NCI-H82 treated with DMSO at 0.1 percent for 48 hours (cell line): ENCODE measurements around the gene UBL4A.
"Not testable (repeated sequence)": the region's sequence is repeated elsewhere in the genome, so short reads cannot be mapped to it uniquely, and the experiment has no call there.

ENCODE experiments used
- DNase-seq: peaks from one replicate; lab custom pipeline; 2025; ENCODE audit not compliant: unreplicated experiment; lab: John Stamatoyannopoulos, UW

The UBL4A gene

DNA sequence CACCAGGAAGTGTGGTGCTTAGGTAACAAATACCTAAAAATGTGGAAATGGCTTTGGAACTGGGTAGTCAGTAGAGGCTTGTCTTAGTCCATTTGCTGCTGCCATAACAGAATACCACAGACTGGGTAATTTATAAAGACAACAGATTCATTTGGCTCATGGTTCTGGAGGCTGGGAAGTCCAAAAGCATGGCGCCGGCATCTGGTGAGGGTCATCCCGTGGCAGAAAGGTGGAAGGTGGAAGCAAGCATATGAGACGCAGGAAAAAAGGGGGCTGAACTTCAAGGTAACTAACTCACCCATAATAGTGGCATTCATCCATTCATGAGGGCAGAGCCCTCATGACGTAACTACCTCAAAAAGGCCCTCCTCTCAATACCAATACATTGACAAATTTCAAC, 23.0 kb upstream of the UBL4A start:
- DNase-seq = no peak

DNA sequence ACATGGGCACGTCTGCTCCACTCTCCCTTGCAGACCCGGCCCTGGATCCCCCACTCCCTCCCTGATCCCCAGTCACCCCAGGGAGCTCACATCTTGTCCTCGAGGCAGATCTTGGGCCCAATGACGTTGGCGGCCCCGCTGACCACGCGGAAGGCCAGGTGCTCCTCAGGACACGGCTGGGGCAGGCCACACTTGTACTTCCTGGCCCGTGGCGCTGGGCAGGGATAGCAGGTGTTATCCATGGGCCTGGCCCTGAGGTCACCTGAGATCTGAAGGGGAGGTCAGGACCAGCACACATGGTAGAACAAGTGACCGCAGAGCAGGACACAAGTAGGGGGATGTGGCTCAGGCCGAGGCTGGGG, 21.9 kb upstream of the UBL4A start:
- no peak for DNase-seq

DNA sequence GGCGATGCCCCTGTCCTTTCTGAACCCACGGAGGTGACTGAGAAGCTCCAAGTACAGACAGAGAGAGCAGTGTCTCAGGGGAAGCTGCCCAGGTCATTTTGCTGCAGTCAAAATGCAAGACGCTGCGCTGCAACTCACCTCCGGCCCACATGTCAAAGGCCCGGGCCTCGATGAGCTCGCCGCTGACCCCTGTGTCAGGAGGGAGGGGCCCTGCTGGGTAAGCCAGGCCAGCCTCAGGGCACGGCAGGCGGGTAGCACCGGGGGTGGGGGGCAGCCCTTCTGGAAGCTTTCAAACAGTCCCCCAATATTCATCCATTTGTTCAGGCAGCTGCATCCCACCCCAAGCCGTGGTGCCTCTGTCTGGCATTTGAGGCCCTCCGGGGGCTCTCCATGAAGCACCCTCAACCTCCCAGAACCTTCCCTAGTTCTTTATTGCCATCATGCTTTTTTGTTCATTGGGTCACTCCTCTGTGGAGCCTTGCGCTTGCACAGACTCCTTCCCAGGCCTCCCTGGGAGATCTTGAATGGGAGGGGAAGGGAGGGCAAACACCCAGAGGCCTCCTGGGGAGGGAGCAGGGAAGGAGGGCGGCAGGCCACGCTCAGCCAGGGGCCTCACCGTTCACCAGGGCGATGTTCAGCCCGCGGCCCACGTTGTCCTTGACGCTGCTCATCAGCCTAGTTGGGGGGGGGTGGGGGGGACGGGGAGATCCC, 21.4 kb upstream of the UBL4A start:
- DNase-seq = no peak

DNA sequence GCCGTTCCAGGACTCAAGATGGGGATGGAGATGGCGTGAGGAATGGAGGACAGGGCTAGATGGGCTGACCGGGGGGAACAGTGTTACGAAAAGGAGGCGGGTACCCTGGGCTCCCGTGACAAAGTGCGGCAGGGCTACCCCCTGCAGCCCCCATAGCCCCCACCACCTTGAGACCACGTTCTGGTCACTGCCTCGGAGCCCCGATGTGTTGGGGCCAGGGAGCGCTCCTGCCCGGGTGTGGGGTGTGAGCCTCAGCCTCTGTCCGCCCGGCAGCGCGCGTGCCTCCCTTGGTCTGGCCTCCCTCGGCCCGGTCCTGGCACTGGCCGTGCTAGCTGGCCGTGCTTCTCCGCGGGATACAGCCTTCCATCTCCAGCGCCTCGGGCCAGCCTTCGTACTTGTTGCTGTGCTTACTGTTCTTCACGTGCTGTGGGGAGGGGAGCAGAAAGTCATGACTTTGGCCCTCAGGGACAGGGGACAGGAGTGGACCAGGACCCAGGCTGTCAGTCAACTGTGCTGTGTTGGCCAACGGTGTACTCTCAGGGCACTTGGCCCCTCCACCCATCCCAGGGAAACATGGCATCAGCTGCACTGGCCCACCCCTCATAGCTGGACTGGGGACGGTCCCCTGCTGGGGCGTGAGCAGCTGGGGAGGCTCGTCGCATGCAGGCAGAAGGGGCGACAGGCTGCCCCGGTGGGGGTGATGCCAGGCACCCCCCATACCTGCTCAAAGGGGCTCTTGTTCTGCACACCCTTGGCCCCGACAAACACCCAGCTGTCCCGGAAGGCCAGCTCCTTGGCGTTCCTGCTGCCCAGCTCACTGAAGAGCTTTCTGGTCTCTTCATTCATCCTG, 20.3 kb upstream of the UBL4A start:
- no peak for DNase-seq

DNA sequence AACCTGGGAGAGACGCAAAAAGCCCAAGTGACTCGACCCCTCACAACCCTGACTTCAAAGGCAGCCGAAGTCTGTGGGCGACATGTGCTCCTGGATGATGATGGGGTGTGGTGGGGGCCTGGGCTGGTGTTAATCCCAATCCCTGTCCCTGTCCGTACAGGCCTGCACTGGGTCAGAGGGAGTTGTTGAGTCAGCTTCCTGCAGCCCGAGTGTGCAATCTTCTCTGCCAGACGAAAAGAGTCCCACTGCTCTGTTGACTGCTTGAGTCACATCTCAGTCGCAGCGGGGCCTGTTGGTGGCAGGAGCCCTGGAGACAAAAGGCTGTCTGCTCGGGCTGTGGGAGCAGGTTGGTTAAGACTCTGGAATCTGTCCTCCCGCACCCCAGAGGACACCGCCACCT, 19.3 kb upstream of the UBL4A start:
- no peak for DNase-seq

DNA sequence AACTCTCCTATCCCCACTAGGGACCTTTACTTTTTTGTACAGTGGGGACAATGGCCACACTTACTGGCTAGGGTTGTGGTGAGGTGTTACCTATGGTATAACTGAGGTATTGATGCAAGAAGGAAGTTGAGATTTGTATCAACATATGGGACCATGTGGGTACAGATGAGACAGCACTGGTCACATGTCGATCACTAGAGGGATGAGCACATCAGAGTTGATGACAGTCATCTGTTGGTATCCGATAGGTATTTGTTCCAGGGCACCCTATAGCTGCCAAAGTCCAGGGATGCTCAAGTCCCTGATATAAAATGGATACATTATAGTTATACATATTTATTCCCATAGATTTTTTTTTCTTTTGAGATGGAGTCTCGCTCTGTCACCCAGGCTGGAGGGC, 16.6 kb upstream of the UBL4A start:
- no peak for DNase-seq

DNA sequence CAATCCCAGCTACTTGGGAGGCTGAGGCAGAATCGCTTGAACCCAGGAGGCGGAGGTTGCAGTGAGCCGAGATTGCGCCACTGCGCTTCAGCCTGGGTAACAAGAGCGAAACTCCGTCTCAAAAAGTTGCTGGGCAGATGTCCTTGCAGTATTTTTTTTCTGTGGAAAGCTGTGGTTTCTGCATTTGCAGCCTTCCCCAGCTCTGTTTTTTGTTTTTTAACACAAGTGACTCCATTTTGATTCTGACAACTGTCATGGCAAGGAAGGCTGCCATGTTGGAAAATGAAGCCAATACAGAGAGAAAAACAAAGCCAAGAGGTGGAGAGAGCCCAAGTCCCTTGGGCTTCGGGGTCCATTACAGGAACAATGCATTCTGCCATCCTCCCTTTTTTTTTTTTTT, 15.7 kb upstream of the UBL4A start:
- no peak for DNase-seq

DNA sequence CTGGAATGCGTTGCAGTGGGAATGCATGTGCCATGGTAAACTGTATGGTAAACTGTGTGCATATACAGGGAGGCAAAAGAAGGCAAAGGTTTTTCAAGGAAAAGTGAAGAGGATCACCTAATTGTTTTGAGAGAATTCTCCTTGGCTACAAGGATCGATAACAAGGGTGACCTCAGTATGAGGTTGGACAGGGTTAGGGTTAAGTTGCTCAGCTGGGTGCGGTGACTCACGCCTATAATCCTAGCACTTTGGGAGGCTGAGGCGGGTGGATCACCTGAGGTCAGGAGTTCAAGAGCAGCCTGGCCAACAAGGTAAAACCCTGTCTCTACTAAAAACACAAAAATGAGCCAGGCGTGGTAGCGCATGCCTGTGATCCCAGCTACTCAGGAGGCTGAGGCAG, 15.0 kb upstream of the UBL4A start:
- DNase-seq = not testable (repeated sequence)

DNA sequence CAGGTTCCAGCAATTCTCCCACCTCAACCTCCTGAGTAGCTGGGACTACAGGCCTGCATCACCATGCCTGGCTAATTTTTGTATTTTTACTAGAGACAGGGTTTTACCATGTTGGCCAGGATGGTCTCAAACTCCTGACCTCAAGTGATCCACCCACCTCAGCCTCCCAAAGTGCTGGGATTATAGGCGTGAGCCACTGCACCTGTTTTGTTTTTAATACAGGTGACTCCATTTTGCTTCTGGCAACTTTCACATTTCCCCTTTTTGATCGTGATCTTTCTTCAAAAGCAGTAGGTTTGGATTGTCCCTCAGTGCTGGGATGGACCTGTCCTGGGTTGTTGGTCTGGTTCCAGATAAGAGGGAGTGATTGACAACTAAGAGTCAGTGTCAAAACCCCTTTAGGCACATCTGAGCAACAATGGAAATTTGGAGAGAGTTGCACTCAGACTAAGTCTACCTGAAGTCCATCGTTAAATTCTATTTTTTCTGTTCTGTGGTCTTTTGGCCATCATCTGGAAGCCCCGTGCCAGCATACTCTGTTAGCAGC, 10.2 kb upstream of the UBL4A start:
- DNase-seq = not testable (repeated sequence)

DNA sequence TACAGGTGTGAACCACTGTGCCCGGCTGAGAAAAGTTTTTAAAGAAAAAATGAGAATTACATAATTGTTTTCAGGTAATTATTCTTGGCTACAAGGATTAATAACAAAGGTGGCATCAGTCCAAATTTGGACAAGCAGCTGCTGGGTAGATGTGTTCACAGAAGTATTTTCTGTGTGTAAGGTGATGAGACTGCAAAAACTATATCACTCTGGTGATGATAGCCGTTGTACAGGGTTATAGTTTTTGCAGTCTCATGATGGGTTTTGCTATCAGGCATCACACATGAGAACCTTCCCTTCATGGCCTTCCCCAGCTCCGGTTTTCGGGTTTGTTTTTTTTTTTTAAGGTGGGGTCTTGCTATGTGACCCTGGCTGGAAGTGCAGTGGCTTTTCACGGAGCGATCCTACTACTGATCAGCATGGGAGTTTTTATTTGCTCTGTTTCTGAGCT, 9.1 kb upstream of the UBL4A start:
- DNase-seq = no peak

DNA sequence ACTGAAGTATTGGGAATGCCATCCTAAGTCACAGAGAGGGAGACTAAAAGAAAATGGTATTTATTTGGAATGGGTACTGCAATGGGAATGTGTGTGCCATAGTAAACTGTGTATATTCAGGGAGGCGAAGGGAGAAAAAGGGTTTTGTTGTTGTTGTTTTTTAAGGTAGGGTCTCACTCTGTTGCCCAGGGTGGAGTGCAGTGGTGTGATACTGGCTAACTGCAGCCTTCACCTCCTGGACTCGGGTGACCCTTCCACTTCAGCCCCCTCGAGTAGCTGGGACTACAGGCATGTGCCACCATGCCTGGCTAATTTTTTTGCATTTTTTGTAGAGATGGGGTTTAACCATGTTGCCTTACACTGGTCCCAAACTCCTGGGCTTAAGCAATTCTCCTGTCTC, 8.3 kb upstream of the UBL4A start:
- no peak for DNase-seq

DNA sequence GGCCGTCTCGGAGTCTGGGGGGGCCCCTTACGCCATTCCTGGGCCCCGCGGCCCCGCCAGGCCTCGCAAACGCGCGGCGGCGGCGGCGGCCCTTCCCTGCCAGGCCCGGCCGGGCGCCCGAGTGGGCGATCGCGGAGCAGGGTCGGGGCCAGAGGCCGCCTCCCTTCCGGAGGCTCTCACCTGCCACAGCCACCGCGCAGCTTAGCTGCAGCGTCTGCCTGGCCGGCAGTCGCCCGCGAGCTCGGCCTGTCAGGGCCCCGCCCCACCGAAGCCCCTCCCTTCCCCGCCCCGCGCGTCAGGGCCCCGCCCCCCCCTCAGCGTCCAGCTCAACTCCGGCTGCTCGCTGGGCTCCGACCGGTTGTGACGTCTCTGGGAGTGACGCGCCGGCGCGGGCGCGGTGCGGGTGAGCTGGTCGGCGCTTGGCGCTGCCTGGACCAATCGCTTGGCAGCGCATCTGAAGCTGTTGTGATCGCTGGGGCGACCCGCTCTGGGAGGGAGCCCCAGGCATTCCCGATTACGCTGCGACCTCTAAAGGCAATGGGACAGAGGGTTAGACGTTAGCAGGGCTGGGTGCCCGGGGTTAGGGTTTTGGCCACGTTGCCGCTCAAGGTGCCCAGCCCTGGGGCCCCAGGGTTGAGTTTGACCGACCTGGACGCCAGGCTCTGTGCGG, 4.1 kb upstream of the UBL4A start, which contains the start of gene SLC10A3:
Gene SLC10A3 (minus strand): TSS at position 216 of the 670 bp plus-strand sequence. CDS start 1,689 bp downstream, outside the sequence.
- peak; percentile 76 for DNase-seq

DNA sequence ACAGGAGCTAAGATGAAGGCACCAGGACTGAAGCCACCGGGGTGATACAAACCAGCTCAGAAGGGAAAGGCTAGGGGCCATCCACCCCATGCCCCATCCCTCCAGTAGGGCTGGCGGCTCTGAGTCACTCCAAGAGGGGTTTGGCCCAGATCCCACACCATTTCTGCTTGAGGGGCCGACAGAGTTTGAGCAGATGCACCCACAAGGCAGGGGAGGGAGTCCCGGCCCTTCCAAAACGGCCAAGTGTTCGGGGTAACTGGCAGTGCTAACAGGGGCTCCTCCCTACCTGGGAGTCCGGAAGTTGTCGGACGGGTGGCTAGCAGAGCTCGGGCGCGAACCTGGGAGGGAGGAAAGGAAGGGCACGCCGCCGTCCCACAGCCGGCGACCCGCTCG, 3.6 kb upstream of the UBL4A start:
- DNase-seq = no peak

DNA sequence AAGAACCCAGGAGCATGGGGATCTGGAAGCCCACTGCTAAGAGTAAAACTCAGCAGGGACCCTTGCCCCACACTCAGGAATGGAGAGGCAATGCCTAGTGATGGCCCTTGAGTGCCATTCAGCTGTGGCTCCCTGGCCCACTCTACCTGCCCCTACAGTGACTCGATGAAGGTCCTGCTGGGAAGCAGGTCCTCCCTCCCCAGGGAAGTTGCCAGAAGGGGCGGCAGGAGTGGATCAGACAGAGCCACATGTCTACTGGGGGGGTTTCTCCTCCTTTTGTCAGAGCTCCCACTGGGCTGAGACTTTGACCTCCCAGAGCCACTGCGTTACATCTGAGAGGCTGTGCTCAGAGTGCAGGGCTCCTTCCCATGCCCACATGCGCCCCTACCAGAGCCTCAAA, 2.8 kb upstream of the UBL4A start:
- DNase-seq = no peak

DNA sequence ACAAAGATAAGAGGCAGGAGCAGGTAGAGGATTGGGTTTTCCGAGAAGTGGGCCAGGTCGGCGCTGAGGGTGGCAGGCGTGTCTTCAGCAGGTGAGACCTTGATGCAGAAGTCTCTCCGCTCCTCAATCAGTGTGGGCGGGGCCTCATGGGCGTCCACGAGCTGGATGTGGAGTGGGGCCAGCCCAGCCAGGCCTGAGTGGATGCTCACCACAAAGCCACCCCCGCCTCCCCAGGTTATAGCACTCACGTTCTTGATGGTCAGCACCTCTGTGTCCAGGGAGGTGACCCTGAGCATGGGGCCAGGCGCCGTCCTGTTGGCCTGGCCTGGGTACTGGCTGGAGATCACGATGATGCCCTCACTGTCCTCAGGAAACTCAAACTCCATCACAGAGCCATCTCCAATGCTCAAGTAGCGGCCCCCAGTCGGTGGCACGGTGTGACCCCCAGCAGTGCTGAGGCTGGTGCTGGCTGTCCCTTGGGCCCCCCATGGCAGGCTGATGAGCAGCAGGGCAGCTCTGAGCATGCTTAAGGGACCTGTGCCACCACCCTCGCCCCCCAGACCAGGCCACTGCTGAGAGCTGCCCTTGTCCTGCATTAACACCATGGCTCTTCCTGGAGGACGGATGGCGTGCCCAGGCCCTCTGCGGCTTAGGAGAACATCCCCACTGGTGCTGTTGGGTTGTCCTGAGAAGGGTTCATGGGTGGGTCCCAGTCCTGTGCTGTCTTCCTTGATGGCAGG, 2.1 kb upstream of the UBL4A start:
- DNase-seq = no peak

DNA sequence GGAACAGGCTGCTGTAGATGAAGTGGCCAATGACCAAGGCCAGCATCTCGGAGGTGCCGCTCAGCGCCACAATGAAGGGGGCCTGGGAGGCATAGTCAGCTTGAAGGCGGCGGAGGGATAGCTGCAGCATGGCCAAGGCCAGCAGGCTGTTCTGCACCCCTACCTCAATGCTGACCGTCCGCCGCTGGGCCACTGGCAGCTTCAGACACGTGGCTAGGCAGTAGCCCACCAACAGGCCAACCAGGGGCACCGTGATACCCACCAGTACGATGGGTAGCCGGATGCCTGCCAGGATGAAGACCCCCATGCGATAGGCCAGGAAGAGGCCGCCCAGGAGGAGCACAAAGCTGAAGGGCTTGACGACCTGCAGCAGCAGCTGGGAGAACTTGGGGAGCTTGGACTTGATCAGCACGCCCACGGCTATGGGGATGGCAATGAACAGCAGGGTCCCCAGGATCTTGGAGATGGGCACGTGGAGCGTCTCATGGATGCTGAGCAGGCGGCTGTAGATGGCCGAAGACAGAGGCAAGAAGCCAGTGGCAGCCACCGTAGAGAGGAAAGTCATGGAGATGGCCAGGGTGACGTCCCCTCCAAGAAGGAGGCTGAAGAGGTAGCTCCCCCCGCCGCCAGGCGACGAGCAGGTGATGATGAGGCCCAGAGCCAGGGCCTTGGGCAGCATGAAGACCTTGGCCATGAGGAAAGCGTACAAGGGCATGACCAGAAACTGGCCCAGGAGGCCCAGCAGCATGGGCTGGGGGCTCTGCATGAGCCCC, 1.3 kb upstream of the UBL4A start:
- DNase-seq = no peak

DNA sequence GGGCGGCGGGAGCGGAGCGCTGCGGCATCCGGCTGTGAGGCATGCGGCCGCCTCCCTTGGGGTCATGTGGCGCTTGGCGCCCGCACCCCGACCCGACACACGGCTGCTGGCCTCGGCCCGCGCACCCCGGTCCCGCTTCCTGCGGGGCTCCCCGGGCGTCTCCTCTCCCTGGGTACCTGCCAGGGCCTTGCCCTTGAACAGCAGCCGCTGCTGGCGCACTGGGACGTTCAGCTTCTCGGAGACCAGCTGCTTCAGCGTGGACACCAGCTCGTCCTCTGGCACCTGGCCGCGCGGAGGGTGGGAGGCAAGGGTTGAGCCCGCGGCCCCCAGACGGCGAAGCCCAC, 391 bp downstream of the UBL4A start:
- DNase-seq = no peak

DNA sequence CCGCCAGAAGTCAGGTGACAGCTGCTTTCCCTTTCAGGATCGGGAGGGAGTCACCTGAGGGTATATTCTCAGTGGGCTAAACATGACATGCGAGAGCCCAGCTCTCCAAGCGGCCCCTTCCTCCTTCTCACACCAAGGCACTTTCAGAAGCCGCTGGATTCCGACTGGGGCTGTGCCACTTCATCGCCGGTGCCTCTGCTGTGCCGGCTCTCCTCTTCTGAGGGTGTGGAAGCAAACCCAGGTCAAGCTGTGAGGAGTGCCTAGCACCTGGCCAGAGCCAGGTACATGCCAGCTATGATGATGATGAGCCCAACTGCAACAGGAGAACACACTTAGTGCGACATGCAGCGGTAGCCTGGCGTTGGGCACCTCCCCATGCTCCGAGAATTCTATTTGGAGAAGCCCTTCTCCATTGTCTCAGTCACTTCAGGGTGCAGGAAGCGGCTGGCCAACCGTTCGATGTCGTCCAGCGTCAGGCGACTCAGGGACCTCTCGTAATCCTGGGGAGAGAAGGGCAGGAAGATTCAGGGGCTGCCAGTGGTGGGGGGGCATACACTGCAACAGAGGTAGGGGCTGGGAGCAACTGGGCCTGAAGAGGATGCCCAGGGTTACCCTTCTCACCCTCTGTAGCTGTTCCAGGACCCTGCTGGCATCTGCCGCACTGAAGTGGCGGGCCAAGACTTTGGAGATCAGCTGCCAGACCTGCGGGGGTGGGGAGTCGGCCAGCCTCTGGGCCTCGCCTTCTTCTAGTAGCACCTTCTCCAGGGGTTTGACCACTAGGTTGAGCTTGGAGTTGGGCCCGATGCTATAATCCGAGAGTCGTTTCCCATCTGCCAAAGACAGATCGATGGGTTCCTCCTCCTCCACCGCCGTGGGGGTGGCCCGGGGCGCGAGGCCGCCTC, 1.0 kb downstream of the UBL4A start:
- DNase-seq = no peak
